GM18858 (cell line): Measurements from ENCODE around the gene PRR13.
A peak's percentile ranks its signal among the peaks of the same experiment; 100 is the strongest.
"Not testable (repeated sequence)": the region's sequence is repeated elsewhere in the genome, so short reads cannot be mapped to it uniquely, and the experiment has no call there.

Experiments
- ATAC-seq: cut with Tn5 transposase; IDR thresholded peaks from one replicate; pipeline ENCODE4 v1.9.1; 2021; ENCODE audit not compliant: unreplicated experiment

Gene PRR13

DNA sequence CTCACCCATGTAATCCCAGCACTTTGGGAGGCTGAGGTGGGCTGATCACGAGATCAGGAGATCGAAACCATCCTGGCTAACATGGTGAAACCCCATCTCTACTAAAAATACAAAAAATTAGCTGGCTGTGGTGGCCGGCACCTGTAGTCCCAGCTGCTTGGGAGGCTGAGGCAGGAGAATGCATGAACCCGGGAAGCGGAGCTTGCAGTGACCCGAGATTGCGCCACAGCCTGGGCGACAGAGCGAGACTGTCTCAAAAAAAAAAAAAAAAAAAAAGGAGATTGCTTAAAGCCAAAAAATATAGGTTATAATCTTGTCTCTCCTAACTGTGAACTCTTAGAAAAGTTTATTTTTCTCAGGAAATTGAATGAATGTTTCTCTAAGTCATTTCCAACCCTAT lies 6.2 kb upstream of the PRR13 start:
- ATAC-seq, result not testable (repeated sequence)

DNA sequence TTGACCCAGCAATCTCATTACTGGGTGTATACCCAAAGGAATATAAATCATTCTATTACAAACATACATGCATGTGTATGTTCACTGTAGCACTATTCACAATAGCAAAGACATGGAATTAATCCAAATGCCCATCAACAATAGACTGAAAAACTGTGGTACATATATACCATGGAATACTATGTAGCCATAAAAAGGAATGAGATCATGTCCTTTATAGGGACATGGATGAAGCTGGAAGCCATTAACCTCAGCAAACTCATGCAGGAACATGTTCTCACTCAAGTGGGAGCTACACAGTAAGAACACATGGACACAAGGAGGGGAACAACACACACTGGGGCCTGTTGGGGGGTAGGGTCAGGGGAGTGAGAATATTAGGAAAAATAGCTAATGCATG lies 2.0 kb upstream of the PRR13 start:
- ATAC-seq, result not testable (repeated sequence)

DNA sequence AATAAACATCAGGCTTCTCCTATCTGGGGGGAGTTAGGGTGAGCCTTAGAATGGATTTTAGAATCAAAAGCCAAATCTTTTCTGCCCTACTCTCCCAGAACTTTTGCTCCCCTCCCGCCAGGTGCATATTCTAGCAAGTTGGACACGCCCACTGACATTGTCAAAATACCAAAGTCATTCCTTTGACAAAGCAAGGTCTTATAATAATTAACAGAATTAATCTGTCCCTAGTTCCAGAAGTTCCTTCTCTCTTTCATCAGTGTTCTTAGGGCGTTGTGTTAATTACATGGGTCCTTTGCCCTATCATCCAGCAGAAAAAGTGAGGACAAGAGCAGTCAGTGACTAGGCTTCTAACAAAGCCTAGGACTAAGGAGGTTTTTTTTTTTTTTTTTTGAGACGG lies 2.4 kb downstream of the PRR13 start:
- ATAC-seq, result no peak

DNA sequence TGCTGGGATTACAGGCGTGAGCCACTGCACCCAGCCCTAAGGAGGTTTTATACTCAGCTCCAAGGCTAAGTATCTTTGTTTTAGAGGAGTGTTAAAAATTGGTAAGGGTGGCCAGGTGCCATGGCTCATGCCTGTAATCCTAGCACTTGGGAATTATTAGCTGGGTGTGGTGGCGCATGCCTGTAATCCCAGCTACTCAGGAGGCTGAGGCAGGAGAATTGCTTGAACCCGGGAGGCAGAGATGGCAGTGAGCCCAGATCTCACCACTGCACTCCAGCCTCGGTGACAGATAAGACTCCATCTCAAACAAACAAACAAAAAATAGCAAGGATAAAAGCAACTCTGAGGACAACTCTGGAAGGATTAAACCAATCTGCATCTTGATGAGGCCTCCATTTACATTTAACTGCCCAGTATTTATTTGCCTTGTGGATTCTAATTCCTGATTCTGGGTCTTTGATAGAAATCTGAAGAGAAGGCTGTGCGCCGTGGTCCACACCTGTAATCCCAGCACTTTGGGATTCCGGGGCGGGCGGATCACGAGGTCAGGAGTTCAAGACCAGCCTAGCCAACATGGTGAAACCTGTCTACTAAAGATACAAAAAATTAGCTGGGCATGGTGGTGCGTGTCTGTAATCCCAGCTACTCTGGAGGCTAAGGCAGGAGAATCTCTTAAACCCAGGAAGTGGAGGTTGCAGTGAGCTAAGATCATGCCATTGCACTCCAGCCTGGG lies 3.2 kb downstream of the PRR13 start:
- ATAC-seq, result not testable (repeated sequence)

DNA sequence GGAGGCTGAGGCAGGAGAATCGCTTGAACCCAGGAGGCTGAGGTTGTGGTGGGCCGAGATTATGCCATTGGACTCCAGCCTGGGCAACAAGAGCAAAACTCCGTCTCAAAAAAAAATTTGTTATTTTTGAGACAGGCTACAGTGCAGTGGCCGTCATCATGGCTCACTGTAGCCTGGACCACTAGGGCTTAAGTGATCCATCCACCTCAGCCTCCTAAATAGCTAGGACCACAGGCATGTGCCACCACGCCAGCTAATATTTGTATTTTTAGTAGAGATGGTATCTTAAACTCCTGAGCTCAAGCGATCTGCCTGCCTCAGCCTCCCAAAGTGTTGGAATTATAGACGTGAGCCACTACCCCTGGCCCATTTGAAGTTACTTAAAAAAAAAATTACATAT lies 9.4 kb downstream of the PRR13 start:
- ATAC-seq, result no peak

DNA sequence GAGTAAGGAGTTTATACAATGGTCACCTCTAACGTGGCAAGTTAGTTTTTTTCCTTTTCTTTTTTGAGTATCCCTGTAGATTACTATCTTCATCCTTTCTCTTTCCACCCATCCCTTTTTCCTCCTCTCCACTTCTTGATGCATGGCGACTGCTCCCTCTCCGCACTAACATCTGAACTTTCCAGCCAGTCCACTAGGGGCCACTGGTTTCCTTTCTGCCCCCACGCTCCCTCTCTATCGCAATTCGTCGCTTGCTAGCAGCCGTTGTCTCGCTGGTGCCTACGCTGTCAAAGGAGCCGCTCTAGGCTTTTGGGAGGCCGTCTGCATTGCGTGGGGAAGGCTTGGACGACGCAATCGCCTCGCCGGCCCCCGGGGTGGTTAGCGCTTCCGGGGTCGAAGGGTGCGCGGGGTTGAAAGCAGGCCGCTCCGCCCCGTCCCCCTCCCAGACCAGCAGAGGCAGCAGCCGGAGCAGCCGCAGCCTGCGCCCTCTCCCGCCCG lies 10.2 kb downstream of the PRR13 start, which contains the start of gene PCBP2:
Gene PCBP2 (plus strand): TSS at position 442 of the 498 bp plus-strand sequence. CDS start 2,699 bp downstream, outside the sequence.
- ATAC-seq, result peak; percentile 89

DNA sequence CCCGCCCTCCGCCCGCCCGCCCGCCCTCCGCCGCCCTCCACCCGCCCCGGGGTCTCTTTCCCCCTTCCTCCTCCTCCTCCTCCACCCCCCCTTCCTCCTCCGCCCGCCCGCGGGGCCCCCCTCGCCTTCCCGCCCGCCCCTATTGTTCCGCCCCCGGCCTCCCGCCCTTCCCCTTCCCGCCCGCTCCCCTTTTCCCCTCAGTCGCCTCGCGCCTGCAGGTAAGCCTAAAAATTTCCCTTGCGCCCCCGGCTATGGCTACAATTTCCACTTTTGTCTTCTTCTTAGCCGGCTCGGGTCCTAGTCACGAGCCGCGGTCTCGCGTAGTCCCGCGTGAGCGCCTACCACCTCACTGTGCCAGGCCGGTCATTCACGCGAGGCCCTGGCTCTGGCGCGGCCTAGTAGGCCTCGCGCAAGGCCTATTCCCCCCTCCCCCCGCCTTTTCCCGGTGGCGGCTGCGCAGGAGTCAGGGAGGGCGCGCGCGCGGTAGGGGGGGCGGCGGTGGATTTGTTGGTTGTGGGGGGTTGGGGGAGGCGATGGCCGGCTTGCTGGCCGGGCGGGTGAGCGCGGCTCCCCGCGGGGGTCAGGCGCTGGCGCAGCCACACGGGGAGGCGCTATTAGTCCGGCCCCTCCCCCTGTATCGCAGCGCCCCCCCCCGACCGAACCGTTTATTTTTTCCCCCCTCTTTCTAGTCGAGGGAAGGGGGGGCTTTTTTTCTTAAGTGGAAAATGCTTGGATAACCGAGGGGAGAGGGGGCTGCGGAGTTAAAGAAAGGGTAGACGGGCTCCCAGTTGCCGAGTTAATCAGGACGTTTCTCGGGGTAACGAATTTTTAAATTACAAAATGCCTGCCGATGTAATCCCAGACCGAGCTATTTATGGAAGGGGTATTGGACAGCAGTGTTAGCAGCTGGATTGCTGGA lies 10.9 kb downstream of the PRR13 start:
- no peak for ATAC-seq

DNA sequence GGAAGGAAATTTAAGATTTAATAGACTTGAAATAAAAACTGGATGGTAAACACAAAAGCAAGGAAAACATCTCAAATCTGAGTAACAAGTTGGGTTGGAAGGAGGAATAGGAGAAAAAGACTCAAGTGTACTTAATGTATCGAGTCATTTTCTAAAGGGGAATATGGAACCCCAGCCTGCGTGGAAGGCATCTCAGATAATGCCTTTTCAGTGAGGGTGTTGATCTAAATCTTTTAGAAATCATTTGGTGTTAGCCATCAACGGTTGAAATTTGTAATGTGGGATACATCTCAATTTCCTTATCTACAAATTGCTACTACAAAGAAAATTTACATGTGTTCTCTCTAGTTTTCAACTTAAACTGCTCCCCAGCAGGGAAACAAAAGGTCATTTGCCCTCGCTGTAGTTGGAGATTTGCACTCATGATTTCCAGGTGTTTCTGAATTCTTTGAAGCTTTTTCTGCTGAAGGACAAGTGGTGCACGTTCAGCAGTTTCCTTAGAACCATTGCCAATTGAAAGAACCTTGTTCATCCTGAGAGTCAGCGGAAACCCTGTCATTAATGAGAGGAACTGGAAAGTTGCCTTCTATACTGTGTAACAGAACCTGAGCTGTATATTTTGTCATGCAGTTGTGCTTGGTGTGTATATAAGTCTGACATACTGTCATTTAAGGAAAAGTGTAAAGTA lies 12.6 kb downstream of the PRR13 start:
- ATAC-seq, result no peak

DNA sequence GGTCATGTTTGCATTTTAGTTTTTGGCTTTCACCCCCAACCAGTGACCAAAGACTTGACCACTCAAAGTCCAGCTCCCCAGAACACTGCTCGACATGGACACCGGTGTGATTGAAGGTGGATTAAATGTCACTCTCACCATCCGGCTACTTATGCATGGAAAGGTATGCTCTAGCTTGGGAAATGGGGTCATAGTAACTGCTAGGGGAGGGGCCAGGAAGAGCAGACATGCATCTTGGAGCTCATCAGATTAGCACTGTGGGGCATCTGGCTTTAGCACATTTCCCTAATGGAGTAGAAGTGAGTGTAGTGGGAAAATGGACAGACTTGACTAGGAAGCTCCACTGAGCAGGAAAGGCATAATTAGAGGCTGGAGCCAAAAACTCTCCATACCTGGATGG lies 13.2 kb downstream of the PRR13 start:
- no peak for ATAC-seq

DNA sequence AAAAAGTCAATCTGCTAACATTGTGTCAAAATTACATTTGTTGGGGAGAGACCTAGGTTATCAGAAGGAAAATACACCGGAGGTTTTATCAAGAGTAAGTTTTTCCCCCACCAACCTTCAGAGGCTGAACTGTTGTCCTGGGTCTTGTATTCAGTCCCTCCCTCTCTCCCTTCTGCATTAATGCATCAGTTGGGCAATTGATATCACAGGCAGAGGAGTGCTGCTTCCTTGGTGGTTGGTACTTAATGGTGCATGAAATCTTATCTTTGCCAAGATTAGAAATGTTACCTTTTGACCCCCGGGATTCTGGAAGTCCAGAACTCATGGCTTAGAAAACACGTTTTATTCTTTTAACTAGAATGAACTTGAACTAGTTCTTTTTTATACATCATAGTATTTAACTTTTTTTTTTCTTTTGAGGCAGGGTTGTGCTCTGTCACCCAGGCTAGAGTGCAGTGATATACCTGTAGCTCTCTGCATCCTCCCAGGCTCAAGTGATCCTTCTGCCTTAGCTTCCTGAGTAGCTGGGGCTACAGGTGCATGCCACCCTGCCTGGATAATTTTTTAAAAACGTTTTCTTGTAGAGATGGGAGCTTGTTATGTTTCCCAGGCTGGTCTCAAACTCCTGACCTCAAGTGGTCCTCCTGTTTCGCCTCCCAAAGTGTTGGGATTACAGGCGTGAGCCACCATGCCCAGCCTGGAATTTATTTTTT lies 15.3 kb downstream of the PRR13 start:
- ATAC-seq, result no peak

DNA sequence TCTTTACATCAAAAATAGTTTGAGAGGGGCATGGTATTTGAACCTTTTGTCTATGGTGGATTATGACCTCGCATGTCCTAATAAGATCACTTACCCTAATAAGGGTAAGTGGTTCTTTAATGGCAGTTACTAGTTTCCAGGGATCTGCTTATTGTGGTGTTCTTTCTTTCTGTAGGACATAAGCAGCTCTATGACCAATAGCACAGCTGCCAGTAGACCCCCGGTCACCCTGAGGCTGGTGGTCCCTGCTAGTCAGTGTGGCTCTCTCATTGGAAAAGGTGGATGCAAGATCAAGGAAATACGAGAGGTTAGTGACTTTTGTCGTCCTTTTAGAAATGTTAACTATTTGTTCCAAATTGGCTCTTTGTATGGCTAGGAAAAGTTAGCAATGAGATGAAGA lies 17.6 kb downstream of the PRR13 start:
- ATAC-seq, result no peak

DNA sequence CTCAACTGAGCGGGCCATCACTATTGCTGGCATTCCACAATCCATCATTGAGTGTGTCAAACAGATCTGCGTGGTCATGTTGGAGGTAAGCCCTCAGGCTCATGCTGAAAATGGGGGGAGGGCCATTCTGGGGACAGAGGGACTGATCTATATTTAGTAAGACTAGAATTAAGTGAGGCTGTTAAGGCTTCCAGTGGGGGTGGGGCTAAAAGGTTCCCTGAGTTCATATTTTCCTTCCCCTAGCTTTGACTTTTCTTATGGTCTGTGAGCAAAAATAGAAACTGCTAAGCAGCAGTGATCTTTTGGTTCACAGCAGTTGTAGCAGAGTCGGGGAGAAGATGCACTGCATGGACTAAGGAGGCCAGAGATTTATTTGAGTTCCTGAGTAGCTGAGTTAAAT lies 19.5 kb downstream of the PRR13 start:
- no peak for ATAC-seq

DNA sequence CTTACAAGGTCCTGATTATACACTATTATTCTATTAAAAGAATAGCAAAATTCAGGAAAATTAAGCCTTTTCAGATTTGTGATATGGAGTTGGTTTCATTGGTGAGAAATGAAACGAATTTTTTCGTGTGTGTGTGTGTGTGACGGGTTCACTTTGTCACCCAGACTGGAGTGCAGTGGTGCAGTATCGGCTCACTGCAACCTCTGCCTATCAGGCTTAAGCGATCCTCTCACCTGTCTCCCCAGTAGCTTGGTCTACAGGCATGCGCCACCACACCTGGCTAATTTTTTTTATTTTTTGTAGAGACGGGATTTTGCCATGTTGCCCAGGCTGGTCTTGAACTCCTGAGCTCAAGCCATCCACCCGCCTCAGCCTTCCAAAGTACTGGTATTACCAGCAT lies 20.1 kb downstream of the PRR13 start:
- no peak for ATAC-seq

DNA sequence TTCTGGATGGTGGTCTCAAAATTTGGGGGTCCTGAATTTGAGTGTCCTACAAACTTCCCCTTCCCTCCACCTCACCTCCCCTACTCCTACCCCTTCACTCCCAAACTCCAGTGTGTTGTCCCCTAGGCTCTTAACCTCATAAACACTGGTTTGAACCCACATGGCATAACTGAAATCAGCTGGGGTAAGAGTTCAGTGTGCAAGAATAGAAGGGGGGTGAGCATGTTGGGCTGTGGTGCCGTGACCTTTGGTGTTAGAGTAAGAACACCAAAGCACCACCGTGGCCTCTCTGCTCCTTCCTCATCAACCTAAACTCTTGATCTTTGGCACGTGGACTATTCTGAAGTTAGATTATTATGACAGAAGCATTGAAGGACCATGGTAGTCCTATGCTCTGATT lies 21.4 kb downstream of the PRR13 start:
- ATAC-seq, result no peak

DNA sequence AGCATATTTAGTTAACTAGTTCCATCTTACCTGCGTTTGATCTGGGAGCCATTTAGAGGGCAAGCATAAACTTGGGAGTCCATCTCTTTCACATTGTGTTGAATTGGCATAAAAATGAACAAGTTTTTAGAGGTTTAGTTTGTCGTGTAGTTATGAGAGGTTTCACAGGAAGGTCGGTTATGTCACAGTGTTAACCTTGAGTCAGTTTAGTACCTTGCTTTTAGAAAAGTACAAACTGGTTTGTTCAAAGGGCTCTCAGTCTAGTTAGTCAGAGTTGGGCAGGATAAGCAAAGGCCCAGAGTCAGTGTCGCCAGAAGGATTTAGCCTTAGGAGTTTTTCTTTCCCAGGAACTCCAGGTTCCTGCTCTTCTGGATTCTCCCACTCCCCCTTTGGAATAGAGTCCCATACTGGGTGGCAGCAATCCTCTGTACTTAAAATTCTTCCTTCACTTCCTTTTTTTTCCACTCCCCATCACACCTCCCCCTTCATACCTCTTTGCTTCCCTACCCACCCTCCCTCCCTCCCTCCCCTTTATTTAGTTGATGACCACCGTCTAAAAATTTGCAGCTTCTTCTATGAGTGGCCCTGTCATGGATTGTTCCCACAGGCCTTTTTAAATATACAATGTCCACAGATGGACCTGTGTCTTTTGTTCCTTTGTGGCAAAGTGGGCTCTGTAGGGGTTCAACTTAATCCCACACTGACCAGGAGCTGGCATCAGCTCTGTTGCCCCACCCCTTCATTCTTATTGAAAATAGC lies 22.4 kb downstream of the PRR13 start:
- ATAC-seq, result no peak

DNA sequence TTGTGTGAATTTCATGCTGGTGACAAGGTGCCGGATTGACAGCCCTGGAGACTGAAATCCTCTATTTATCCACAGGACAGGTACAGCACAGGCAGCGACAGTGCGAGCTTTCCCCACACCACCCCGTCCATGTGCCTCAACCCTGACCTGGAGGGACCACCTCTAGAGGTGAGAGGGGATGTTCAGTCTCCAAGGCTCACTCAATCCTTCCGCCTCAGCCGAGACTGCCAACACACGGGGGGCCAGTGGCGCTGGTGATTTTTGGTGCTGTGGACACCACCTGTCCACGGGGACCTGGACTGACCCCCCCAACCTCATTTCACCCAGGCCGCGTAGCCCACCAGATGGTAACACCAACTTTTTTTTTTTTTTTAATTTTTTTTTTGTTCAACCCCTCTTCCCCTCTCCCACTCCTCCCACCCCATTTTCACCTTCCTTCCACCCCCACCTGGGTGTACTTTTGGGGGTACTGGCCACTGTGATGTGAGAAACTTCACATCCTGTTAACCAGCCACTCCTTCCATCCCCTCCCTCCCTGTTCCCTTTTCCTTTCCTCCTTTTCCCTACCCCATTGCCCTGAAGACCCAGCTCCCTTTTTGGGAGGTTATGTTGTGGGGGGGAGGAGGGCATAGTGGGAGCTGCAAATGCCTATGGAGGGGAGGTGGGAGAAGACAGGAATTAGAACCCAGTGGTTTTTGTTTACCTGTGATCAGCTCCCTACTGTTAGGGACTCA lies 23.3 kb downstream of the PRR13 start:
- ATAC-seq, result no peak

DNA sequence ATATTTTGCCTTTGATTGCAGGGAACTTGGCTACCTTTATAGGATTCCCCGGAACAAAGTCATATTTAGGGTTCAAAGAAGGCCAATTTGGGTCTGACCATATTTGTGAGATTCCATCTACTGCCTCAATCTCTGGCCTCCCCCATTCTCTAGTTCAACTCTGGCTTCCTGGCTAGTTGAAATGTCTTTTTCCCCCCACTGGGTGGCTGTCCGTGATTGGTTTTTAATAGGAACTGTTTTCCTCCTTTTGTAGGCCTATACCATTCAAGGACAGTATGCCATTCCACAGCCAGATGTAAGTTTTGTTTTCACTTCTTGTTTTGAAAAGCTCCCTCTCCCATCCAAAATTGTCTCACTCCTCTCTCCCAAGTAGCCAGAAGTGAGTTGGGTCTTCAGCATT lies 24.1 kb downstream of the PRR13 start:
- ATAC-seq, result no peak

DNA sequence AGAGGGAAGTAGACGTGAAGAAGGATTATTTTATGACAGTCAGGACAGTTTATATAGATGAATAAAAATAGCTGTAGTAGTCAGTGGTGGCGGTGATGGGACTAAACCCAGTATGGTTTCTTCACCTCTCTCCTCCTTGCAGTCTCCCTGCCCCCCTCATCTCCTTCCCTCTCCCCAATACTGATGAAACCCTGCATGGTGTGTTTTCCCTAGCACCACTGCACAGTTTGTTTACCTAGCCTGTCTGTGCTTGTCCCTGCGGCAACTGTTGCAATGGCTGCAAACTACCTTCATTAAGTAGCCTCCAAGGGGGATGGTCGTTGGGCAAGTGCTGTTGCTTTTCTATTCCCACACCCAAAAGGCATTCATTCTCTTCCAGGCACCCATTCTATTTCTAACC lies 25.1 kb downstream of the PRR13 start:
- ATAC-seq, result no peak

DNA sequence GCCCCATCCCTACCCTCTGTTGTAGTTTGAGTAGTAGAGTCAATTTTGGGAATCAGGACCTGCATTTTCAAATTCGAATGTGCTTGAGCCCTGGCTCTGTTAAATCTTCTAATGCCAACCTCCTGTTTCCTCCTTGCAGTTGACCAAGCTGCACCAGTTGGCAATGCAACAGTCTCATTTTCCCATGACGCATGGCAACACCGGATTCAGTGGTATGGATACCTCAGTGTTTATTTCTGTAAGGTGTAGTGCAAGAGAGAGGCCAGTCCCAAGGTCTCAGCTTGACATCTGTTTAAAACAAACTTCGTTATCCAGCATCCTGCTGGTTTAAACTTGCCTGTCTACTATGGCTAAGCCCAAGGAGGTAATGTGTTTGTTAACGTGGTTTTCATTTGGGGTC lies 25.5 kb downstream of the PRR13 start:
- no peak for ATAC-seq
